HG02610 (cell line): ENCODE results near the gene ALDH3A2.
"Not testable (repeated sequence)": the region's sequence is repeated elsewhere in the genome, so short reads cannot be mapped to it uniquely, and the experiment has no call there.

Source experiments
- ATAC-seq: cut with Tn5 transposase; IDR thresholded peaks from one replicate; pipeline ENCODE4 v1.9.1; 2021; ENCODE audit warnings: mild to moderate bottlenecking, moderate library complexity; ENCODE audit not compliant: unreplicated experiment

ALDH3A2 gene

DNA sequence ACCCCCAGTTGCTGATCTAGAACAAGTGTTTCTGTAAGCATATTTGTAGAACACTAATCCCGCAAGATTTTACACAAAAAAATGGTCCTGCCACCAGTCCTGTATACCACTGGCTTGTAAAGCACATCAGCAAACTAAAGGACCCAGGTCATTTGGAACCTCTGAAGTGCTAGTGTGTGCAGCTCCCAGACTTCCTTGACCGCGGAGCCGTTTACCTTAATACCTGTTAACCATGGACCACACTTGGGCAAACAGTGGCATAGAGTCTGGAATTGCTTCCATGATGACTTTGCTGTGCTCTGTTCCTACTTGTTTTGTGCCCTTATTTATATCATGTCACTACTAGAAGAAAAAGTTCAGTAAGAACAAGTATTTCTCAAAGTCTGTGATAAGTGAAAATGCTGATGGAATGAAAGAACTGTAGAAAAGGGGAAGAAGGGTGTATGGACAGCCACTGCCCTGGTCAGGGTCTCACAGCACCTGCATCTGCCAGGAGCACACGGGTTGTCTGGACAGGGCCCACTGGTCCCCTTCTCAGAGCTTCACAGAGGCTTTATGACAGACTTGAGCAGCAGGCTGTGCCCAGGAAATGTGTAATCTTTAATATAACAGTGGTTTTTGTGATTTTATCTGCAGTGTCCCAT, 29.3 kb downstream of the ALDH3A2 start:
- ATAC-seq, result no peak

GRCh38 chr17:19678581-19679453, 30.3 kb downstream of the ALDH3A2 start:
- no peak for ATAC-seq

GRCh38 chr17:19683117-19683516, 34.6 kb downstream of the ALDH3A2 start:
- ATAC-seq, result no peak

DNA sequence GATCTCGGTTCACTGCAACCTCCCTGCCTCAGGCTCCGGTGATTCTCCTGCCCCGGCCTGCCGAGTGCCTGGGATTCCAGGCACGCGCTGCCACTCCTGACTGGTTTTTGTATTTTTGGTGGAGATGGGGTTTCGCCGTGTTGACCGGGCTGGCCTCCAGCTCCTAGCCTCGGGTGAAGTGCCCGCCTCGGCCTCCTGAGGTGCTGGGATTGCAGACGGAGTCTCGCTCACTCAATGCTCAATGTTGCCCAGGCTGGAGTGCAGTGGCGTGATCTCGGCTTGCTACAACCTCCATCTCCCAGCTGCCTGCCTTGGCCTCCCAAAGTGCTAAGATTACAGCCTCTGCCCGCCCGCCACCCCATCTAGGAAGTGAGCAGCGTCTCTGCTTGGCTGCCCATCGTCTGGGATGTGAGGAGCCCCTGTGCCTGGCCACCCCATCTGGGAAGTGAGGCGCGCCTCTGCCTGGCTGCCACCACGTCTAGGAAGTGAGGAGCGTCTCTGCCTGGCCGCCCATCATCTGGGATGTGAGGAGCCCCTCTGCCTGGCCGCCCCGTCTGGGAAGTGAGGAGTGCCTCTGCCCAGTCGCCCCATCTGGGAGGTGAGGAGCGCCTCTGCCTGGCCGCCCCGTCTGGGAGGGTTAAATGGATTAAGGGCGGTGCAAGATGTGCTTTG, 36.5 kb downstream of the ALDH3A2 start:
- ATAC-seq, result not testable (repeated sequence)

- no peak for ATAC-seq
Observed at GRCh38 chr17:19686400-19687090, 38.0 kb downstream of the ALDH3A2 start.

DNA sequence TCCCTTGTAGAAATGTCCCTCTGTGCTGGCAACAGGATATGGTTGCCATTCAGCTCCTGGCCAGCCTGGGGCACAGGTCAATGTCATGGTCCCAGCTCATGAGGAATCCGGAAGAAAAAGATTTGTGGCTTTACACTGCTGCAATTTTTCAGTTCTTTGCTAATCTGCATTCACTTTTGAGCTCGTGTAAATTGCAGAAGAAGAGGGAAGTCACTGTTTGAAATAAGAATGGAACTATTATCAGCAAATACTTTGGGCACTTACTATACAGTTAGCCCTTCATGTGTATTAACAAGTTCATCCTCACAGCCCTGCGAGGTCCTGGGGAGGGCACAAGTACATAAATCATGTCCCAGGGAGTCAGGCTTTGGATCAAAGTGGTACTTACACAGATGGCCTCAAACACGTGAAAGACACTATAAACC, 53.7 kb downstream of the ALDH3A2 start:
- ATAC-seq, result no peak

GRCh38 chr17:19703106-19703827, 54.7 kb downstream of the ALDH3A2 start:
- ATAC-seq, result no peak

- no peak for ATAC-seq
Observed at GRCh38 chr17:19703828-19704613, 55.5 kb downstream of the ALDH3A2 start.

- ATAC-seq, result no peak
Observed at GRCh38 chr17:19705201-19705600, 56.6 kb downstream of the ALDH3A2 start.

GRCh38 chr17:19705771-19706770, 57.5 kb downstream of the ALDH3A2 start:
- ATAC-seq, result no peak

DNA sequence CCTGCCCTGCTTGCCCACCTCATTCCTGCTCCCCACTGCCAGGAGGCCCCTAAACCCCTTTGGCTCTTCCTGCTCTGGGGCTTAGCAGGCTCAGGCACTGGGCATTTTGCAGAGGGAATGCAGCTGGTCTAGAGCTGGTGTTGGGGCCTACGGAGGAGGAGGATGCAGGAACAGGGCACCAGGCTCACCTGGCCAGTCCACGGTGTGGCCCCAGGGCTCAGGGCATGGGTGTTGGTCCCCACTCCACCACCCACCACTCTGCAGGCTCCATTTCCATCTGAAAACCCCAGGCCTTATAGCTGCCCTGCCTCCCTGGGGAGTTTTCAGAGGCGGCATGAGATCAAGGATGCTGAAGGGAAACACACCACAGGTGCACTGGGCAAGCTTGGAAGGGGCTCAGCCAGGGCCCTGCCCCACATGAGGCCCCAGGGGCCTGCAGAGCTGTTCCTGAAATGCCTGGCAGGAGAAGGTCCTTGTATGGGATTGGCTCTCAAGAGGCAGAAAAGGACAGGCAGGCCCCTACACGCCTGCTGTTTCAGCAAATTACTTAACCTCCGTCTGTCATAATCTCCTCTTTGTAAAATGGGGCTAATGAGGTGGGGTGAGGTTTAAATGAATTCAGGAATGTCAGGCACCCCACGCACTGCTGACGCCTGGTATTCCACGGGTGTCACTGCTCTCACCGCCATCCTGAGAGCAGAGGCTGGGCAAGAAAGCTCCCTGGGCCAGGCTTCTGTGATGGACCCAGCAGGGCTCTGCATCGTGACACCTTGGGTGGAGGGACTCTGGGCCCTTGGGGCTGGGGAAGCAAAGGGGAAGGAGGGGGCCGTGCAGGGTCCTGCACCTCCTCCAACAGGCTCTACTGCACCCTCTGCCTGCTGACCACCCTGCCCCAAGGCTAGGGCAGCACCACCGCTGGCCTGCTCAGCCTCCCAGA, 58.5 kb downstream of the ALDH3A2 start:
- ATAC-seq, result no peak

GRCh38 chr17:19707728-19708221, 59.2 kb downstream of the ALDH3A2 start:
- ATAC-seq, result no peak

- ATAC-seq, result no peak
Observed at GRCh38 chr17:19708431-19709175, 60.1 kb downstream of the ALDH3A2 start.

- no peak for ATAC-seq
Observed at GRCh38 chr17:19709841-19710240, 61.3 kb downstream of the ALDH3A2 start.

DNA sequence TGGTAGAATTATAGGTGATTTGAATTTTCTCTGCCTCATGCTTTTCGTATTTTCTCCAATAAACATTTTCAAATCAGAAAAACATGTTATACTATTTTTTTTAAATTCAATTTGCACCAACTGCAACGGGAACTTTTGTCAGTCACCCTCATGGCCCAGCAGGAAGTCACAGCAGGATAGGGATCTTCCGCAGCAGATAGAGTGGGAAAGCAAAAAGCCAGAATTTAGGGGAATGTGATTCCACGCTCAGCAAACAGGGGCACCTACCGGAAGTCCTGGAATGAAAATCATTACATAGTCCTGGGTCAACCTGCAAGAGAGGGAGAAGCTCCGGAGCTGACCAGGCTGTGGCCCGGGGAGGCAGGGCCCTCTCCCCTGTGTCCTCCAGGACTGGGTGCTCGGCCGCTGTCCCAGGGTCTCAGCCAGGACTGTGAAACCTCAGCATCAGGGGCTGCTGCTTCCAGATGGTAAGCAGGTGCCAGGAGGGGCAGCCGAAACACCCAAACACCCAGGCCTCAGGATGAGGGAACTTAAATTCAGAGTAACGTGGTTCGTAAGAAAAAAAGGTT, 64.0 kb downstream of the ALDH3A2 start:
- no peak for ATAC-seq

- no peak for ATAC-seq
Observed at GRCh38 chr17:19713462-19713861, 64.9 kb downstream of the ALDH3A2 start.
